HepG2 (cell line): Measurements from ENCODE around the gene STAT5A. TPM values are rescaled to one million over a fixed set of nuclear protein-coding genes. Genes with fewer than 3 reads are reported as not detected.

Experiments used
- AGO1 ChIP-seq: fragments of 200-400 bp; formaldehyde crosslinking; IDR thresholded peaks from 2 replicates; pipeline ENCODE4 v1.6.1; 2017; ENCODE audit warnings: mild to moderate bottlenecking, low read depth, low read length, moderate library complexity; ENCODE audit not compliant: poor library complexity, severe bottlenecking
- HINFP ChIP-seq: sonication (generic); formaldehyde crosslinking; IDR thresholded peaks from 2 replicates; pipeline ENCODE4 v1.4.0; 2020; ENCODE audit warnings: low read depth, mild to moderate bottlenecking, missing genetic modification reagents
- NCOA1 ChIP-seq: sonication (generic); formaldehyde crosslinking; IDR thresholded peaks from 2 replicates; pipeline ENCODE4 v1.9.0; 2021; ENCODE audit warnings: missing genetic modification reagents
- NR2F1 ChIP-seq, 2 experiments: fragments of 450-650 bp in 1 of 2; formaldehyde crosslinking in 1 of 2; IDR thresholded peaks; 2 replicates each; pipeline versions ENCODE4 v1.5.0 to v1.6.1; 2016 to 2020; ENCODE audit warnings: mild to moderate bottlenecking in 1 of 2, missing compliant biosample characterization in 1 of 2, missing genetic modification reagents in 1 of 2, moderate library complexity in 1 of 2
- TBL1XR1 ChIP-seq: fragments of 150-350 bp; IDR thresholded peaks from 2 replicates; pipeline ENCODE4 v1.6.1; 2014; ENCODE audit warnings: borderline replicate concordance, low read length; ENCODE audit not compliant: partially characterized antibody
- THAP7 ChIP-seq: sonication (generic); formaldehyde crosslinking; IDR thresholded peaks from 2 replicates; pipeline ENCODE4 v1.8.1; 2023; ENCODE audit warnings: mild to moderate bottlenecking, missing genetic modification reagents
- ZBTB26 ChIP-seq: IDR thresholded peaks from 2 replicates; pipeline ENCODE4 v1.6.1; 2016; ENCODE audit warnings: missing compliant biosample characterization, missing genetic modification reagents, borderline replicate concordance
- ZNF225 ChIP-seq: sonication (generic); formaldehyde crosslinking; IDR thresholded peaks from 2 replicates; pipeline ENCODE4 v1.4.0; 2020; ENCODE audit warnings: mild to moderate bottlenecking, missing genetic modification reagents
- ZNF234 ChIP-seq: sonication (generic); formaldehyde crosslinking; conservative IDR thresholded peaks from 2 replicates; pipeline ENCODE4 v1.5.1; 2020; ENCODE audit warnings: mild to moderate bottlenecking, missing genetic modification reagents
- ZNF546 ChIP-seq: sonication (generic); formaldehyde crosslinking; conservative IDR thresholded peaks from 2 replicates; pipeline ENCODE4 v1.8.1; 2023; ENCODE audit warnings: mild to moderate bottlenecking, missing genetic modification reagents
- ZNF75D ChIP-seq: sonication (generic); formaldehyde crosslinking; IDR thresholded peaks from 2 replicates; pipeline ENCODE4 v1.8.1; 2023; ENCODE audit warnings: missing genetic modification reagents, mild to moderate bottlenecking, borderline replicate concordance
- ZNF790 ChIP-seq: sonication (generic); formaldehyde crosslinking; IDR thresholded peaks from 2 replicates; pipeline ENCODE4 v1.8.0; 2022; ENCODE audit warnings: missing genetic modification reagents, mild to moderate bottlenecking, borderline replicate concordance
- ZSCAN5A ChIP-seq: sonication (generic); formaldehyde crosslinking; IDR thresholded peaks from 2 replicates; pipeline ENCODE4 v1.8.0; 2022; ENCODE audit warnings: mild to moderate bottlenecking, missing genetic modification reagents, borderline replicate concordance
- polyA plus RNA-seq, 8 experiments: library from polyadenylated mRNA; depleted of rRNA in 3 of 8; stranded (reverse) in 7 of 8; unstranded in 1 of 8; fragments of >200 nt; fragmentation: Illumina TruSeq in 4 of 8; extraction: Trizol in 4 of 8; gene quantifications; 2 replicates each; pipeline versions ENCODE4 v1.2.1 to v1.2.3, GENCODE V29; 2011 to 2016; ENCODE audit warnings: low read depth in 4 of 8, missing spikeins in 1 of 8, mixed read lengths in 1 of 8; ENCODE audit not compliant: insufficient read depth in 1 of 8
- total RNA-seq, 5 experiments: library from RNA; depleted of rRNA; stranded (reverse); fragments of >200 nt; fragmentation: Illumina TruSeq; extraction: Trizol; gene quantifications; 2 replicates each; pipeline ENCODE4 v1.2.3, GENCODE V29; 2016; ENCODE audit warnings: low read depth in 1 of 5

The STAT5A gene
- total and polyA plus RNA-seq, 2 of the 13 experiments (the other 11 are each of a cell fraction or from before 2014, with no cell fraction given): 1.4 to 4.1 TPM

- no peak for TF ChIP-seq THAP7 (CRISPR knock-in tag)
- TF ChIP-seq ZBTB26 (CRISPR knock-in tag): peak; percentile 70; the same call in 1 of the 2 replicates
- no peak for TF ChIP-seq NCOA1 (CRISPR knock-in tag)
- TF ChIP-seq ZSCAN5A: no peak
- TF ChIP-seq ZNF546 (CRISPR knock-in tag): no peak
- TF ChIP-seq AGO1: no peak
- TF ChIP-seq TBL1XR1: peak; percentile 47
- no peak for TF ChIP-seq NR2F1 (CRISPR knock-in tag; IDR thresholded peaks at IDR 0.05)
- no peak for TF ChIP-seq ZNF234 (CRISPR knock-in tag)
- no peak for TF ChIP-seq ZNF75D (CRISPR knock-in tag)
- TF ChIP-seq ZNF790: no peak
- TF ChIP-seq HINFP: no peak
- TF ChIP-seq ZNF225: peak; percentile 51; the same call in 1 of the 2 replicates
These were observed 34.3 kb downstream of the STAT5A start (continued) for GRCh38 chr17:42322382-42323267.
